SJCRH30 (cell line): ENCODE measurements around the gene SEC22B. TPM values are rescaled to one million over a fixed set of nuclear protein-coding genes. Genes with fewer than 3 reads are reported as not detected.
A peak's percentile ranks its signal among the peaks of the same experiment; 100 is the strongest.
"Not testable (repeated sequence)": the region's sequence is repeated elsewhere in the genome, so short reads cannot be mapped to it uniquely, and the experiment has no call there.

Source experiments
- DNase-seq, 2 experiments: peaks; one replicate each; pipeline ENCODE4 v3.0.0-alpha.2; 2015 to 2020
- H3K27ac ChIP-seq: fragments of 250-450 bp; sonication (Bioruptor Pico); 2 replicates; pipeline ENCODE4 v1.5.1; 2020; ENCODE audit warnings: mild to moderate bottlenecking, moderate library complexity
- H3K27me3 ChIP-seq: fragments of 250-450 bp; sonication (Bioruptor Pico); 2 replicates; pipeline ENCODE4 v1.5.1; 2020; ENCODE audit warnings: mild to moderate bottlenecking, moderate library complexity
- H3K36me3 ChIP-seq: fragments of 250-450 bp; sonication (Bioruptor Pico); 2 replicates; pipeline ENCODE4 v1.5.1; 2020; ENCODE audit warnings: mild to moderate bottlenecking, moderate library complexity
- H3K4me1 ChIP-seq: fragments of 250-450 bp; sonication (Bioruptor Pico); 2 replicates; pipeline ENCODE4 v1.5.1; 2020; ENCODE audit warnings: mild to moderate bottlenecking, moderate library complexity
- H3K4me3 ChIP-seq: fragments of 250-450 bp; sonication (Bioruptor Pico); 2 replicates; pipeline ENCODE4 v1.5.1; 2020; ENCODE audit warnings: mild to moderate bottlenecking, moderate library complexity
- H3K9me3 ChIP-seq: fragments of 250-450 bp; sonication (Bioruptor Pico); replicated peaks from 2 replicates; pipeline ENCODE4 v1.5.1; 2020; ENCODE audit warnings: mild to moderate bottlenecking, moderate library complexity
- total RNA-seq: library from RNA; depleted of rRNA; stranded (reverse); fragments of >200 nt; shearing (Covaris generic); gene quantifications from 2 replicates; pipeline ENCODE4 v1.2.3, GENCODE V29; 2014

SEC22B gene
- total RNA-seq, 1 experiment from 2014 or later, result 30.7 TPM

DNA sequence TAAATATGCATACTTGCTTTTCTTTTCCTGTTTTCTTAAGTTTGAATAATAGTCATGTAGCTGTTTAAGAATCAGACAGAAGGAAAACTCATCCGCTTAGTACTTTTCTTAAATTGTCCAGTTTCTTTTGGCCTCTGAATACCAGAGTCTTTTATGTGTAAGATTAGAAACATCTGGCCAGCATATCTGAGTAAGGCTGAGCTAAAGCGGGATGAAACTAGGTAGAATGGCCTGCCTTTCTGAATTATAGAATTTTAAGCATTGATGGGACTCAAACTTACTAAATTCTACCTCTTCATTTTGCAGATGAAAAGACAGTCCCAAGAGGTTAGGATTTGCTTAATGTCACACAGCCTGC lies 43.9 kb downstream of the SEC22B start:
- H3K4me1 ChIP-seq, H3K4me3 ChIP-seq, H3K36me3 ChIP-seq, H3K9me3 ChIP-seq, DNase-seq, H3K27ac ChIP-seq, H3K27me3 ChIP-seq: not testable (repeated sequence)

DNA sequence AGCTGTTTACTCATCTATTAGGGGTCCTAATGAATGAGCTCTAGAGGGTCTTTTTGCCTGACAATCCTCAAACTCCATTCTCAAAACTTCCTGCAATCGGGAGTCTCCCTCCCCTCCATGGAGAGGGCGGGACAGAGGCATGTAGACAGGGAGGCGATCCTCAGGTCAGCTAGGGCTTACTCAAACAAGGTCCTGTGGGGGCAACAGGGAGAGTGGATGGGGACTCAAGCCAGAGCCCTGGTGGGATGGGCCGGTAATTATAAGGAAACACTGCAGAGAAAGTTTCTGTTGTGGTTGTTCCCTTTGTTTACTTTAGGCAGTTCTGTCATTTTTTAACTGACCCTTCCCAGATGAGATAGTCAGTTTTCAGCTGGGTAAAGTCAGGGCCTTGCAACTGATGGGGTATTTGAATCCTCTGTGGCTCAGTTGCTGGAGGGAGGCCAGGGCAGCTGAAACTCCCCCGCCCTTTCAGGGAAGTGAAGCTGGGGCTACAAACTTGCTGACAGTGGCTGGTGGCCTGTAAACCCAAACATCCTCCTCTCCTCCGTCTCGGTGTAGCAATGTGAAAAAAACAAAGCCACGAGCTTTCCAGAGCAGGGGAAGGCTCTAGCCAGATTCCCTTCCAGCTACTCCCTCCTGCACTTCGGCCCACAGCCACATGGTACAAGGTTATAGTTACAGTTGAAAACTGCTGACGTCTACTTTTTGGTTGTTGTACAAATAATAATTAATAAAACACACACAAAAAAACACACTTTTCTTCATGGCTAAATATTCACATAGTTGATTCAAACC lies 44.5 kb downstream of the SEC22B start:
- not testable (repeated sequence) for H3K4me1 ChIP-seq, H3K9me3 ChIP-seq, H3K4me3 ChIP-seq, H3K27me3 ChIP-seq, H3K36me3 ChIP-seq, H3K27ac ChIP-seq
- DNase-seq, result peak; percentile 70 to 71

DNA sequence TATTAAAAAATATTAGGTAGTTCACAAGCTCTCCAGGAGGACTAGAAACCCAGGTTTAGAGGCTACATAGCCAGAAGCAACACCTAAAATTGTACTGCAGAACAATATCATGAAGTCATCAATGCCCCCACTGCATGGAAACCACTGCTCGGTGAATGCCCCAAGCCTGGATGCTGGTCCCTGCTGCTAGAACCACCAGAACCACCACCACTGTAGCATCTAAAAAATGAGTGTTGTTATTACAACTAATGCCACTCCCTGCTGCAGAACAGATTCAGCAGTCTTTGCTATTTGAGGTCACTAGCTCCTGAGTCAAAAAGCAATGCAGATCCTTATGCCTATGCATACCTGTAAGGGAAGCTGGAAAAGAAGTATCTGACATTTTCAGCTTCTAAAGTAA lies 48.4 kb downstream of the SEC22B start:
- H3K27me3 ChIP-seq, H3K4me1 ChIP-seq, H3K36me3 ChIP-seq, H3K9me3 ChIP-seq, H3K27ac ChIP-seq, DNase-seq, H3K4me3 ChIP-seq: not testable (repeated sequence)

DNA sequence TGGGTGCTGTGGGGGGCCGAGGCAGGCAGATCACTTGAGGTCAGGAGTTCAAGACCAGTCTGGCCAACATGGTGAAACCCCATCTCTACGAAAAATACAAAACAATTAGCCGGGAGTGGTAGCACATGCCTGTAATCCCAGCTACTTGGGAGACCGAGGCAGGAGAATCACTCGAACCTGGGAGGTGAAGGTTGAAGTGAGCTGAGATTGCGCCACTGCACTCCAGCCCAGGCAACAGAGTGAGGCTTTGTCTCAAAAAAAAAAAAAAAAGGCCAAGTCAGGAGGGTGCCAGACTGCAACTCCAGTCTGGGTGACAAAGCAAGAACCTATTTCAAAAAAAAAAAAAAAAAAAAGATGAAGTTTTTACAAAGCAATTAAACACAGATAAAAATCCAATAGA lies 50.1 kb downstream of the SEC22B start:
- not testable (repeated sequence) for H3K4me1 ChIP-seq, H3K27me3 ChIP-seq, H3K27ac ChIP-seq, H3K9me3 ChIP-seq, H3K36me3 ChIP-seq, DNase-seq, H3K4me3 ChIP-seq

DNA sequence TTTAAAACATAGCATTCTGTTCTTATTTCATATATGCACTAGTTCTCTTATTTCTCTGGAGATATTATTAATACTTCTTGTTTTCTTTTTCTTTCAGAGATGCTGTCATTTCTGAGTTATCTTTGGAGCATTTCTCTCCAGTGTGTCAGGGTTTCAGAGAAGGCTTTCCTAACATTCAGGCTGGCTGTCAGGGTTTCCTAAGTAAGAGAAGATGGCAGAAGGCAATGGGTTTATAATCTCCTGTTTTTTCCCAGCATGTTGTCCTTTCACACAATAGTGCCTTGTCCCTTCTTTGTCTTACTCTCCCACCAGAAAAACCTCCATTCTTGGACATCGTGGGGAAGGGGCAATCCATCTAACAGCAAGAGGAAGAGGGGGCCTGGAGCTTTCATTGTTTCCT lies 51.7 kb downstream of the SEC22B start:
- not testable (repeated sequence) for H3K36me3 ChIP-seq, H3K27me3 ChIP-seq, DNase-seq, H3K9me3 ChIP-seq, H3K4me3 ChIP-seq, H3K4me1 ChIP-seq, H3K27ac ChIP-seq

DNA sequence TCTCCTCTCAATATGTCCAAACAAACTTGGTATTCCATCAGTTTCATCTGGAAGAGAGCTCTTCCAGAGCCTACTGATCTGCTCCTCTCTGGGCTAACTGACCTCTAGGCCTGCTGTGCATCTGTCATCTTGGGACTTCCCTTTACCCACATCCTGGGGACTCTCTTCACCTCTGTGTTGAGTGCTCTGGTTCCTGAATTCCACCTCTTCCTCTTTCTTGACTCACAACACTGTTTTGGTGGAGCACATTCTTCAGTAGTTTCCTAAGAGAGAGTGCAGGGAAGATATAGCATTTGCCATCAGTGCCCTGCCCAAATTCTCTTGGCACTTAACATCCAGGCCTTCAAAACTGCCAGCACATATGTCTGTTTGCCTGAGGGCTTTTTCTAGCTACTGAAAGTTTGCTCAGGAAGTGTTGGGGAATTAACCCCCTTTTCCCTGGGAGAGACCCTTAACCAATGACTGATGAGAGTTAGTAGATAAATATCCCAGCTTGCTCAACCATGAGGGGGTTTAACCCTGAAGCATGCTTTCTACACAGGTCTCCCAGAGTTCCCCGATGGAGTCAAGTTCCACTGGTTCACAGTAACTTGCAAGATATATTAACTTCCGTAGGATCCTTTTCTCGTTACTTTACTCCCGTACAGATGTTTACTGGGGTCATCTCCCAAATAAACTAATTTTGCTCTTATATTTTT lies 52.4 kb downstream of the SEC22B start:
- H3K4me1 ChIP-seq, H3K27ac ChIP-seq, H3K4me3 ChIP-seq, H3K9me3 ChIP-seq, H3K36me3 ChIP-seq, H3K27me3 ChIP-seq, DNase-seq: not testable (repeated sequence)

DNA sequence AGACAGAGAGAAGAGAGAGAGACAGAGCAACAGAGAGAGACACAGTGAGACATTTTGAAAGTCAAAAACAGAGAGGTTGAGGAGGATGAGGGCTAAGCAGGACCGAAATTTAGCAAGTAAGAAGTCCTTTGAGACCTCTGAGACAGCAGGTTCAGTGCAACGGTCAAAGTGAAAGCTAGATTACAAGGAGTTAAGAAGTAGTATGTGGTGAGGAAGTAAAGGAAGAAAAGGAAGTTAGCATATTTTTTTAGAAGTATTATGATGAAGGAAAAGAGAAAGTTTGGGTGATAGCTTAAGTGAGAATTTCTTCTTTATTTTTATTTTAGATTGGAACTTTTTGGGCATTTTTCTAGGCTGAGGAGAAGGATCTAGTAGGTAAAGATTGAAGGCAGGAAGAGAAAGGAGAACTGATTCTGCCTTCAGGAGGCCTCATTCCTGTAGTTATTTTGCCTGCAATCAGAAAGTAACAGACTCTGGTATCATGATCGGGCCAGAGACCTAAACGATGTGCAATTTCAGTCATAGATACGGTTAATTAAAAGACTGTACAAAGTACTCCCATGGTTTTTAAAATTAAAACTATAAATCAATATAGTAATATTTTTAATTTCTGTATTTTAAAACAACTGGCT lies 53.9 kb downstream of the SEC22B start:
- H3K4me3 ChIP-seq, DNase-seq, H3K4me1 ChIP-seq, H3K9me3 ChIP-seq, H3K27me3 ChIP-seq, H3K36me3 ChIP-seq, H3K27ac ChIP-seq: not testable (repeated sequence)

DNA sequence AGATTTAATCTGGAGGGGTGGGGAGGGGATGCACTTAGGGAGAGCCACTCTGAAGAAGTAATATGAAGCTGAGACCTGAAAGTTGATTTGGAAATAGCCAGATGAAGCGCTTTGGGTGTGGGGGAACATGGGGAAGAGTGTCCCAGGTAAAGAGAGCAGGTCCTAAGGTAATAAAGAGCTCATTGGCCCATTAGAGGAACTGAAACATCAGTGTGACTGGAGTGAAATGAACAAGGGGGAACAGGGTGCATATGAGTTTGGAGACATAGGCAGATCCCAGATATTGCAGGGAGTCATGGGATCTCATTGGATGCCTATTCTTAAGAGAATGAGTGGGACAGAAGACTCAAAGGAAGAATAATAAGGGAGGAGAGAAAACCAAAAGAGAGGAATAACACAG lies 54.5 kb downstream of the SEC22B start:
- not testable (repeated sequence) for H3K36me3 ChIP-seq, H3K4me1 ChIP-seq, H3K9me3 ChIP-seq, H3K27ac ChIP-seq, H3K27me3 ChIP-seq, H3K4me3 ChIP-seq, DNase-seq

DNA sequence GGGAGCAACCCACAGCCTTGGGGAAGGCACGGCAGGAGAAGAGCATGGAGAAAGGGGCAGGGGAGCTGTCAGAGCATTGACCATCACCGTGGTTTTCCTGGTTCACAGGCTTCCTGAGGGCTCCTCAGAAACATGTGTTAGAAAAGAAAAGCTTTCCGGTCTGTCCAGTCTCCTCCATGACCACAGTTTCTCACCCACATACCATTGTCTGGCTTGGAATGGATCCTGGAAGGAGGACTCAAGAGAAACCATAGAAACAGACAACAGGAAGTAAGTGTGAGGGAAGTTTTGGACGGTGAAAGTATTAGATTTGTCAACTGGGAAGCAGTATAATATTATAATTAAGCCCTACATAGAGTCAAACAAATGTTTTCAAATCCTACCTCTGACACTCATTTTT lies 55.8 kb downstream of the SEC22B start:
- H3K4me3 ChIP-seq, DNase-seq, H3K9me3 ChIP-seq, H3K36me3 ChIP-seq, H3K27me3 ChIP-seq, H3K27ac ChIP-seq, H3K4me1 ChIP-seq: not testable (repeated sequence)

DNA sequence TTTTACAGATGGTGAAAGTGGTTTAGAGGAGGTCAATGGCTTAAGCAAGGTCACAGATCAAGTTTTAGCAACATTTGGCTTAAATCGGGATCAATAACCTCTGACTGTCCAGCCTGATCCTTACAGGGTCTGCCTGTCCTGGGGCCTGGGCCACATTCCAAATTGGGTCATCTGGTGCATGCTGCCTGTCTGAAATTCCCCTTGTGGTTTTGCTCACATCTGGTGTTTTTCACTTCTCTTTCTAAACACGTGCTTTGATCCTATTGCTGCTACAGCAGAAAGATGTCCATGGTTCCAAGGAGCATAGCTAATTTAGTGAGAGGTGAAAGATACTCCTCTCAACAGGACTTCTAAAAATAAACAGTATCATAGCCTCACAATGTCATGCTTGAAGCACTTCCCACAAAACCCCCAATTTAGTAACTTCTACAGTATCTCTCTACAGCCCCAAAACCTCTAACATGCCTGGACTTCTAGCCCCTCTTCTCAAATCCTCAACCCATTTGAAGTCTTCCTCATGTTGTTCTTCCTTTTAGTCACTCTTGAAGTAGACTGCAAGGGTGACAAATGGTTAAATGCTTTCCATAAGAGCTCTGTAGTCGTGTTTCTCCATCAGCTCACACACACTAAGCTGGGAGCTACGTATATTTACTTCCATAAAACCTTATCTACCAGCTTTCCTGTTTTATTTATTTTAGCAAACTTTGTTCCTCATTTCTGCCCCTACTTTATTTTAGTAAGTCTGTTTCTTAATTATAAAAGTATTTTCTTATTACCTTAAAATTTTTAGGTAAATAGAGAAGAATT lies 58.7 kb downstream of the SEC22B start:
- not testable (repeated sequence) for H3K9me3 ChIP-seq
- peak; percentile 70 to 80 for DNase-seq

DNA sequence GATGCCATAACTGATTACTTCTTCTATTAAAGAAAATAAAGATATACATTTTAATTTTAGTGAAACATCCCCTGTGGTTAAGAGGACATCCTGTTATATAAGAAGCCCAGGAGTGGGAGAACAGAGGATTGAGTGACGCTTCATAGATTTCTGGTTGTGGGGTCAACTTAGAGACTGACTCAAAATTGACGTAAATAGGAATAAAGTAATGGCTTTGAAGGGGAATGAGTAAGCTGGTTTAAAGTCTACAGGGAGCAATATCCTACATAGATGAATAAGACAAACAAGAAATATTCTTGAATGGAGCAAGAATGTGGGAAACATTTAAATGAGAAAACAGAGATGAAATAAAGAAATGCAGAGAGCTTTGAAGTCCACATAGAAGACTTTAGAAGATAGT lies 60.2 kb downstream of the SEC22B start:
- not testable (repeated sequence) for H3K4me3 ChIP-seq, H3K9me3 ChIP-seq, H3K36me3 ChIP-seq, DNase-seq, H3K4me1 ChIP-seq, H3K27ac ChIP-seq, H3K27me3 ChIP-seq

More for the DNA sequence above, 58.7 kb downstream of the SEC22B start:
- H3K27ac ChIP-seq, result peak overlapping the region; percentile 58
- H3K4me3 ChIP-seq, H3K27me3 ChIP-seq, H3K36me3 ChIP-seq, H3K4me1 ChIP-seq: not testable (repeated sequence)

DNA sequence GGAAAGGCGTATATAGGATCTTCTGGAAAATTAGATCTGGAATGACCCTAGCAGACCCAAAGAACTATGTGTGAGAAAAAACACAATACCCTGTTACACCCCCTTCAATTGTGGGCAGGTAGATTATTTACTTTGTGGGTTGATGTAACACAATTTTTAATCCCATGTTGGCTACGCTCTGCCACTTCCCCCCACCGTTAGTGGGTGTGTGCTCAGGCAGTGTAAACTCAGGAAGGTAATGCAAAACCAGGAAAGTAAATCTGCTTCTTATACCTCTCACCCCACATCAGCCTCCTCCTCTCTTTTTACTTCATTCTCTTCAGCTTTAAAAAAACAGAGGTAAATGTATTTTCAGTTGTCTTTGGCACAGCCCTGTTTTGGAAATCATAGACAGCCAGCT lies 63.2 kb downstream of the SEC22B start:
- not testable (repeated sequence) for H3K36me3 ChIP-seq, H3K27ac ChIP-seq, H3K9me3 ChIP-seq, H3K4me3 ChIP-seq, H3K4me1 ChIP-seq, H3K27me3 ChIP-seq, DNase-seq

DNA sequence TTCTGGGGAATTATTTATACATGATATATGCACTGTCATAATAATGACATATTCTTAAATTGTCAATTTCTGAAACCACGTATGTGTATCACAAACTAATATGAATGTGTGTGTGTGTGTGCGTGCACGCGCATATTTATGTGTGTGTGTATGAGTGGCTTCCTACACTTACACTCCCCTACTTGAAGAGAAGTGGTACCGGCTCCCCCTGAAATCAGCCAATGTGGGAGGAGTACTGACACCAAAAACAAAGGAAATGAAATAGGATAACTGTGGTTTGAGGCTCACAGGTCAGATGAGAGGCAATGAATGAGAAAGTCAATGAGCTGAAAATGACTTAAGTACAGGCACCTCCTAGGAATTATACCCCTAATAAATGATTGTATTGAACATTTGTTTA lies 64.1 kb downstream of the SEC22B start:
- H3K4me1 ChIP-seq, H3K9me3 ChIP-seq, DNase-seq, H3K27me3 ChIP-seq, H3K27ac ChIP-seq, H3K4me3 ChIP-seq, H3K36me3 ChIP-seq: not testable (repeated sequence)

DNA sequence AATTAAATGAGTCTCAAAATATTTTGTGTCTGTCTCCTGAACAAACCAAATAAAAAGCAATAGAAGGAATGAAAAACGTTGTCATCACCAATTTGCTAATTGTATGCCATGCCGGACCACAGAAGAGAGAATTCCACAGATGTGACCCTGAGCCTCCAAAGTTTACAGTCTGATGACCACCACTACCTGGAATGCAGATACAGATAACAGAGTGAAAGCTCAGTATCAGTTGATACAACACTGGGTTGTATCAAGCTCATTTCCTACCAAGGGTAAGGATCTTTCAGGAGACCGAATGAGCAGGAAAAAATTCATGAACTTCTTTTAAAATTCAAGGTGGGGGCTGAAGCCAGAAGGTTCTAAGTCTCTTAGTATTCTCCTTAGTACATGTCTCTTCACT lies 64.5 kb downstream of the SEC22B start:
- DNase-seq, H3K4me3 ChIP-seq, H3K36me3 ChIP-seq, H3K4me1 ChIP-seq, H3K27me3 ChIP-seq, H3K27ac ChIP-seq, H3K9me3 ChIP-seq: not testable (repeated sequence)

DNA sequence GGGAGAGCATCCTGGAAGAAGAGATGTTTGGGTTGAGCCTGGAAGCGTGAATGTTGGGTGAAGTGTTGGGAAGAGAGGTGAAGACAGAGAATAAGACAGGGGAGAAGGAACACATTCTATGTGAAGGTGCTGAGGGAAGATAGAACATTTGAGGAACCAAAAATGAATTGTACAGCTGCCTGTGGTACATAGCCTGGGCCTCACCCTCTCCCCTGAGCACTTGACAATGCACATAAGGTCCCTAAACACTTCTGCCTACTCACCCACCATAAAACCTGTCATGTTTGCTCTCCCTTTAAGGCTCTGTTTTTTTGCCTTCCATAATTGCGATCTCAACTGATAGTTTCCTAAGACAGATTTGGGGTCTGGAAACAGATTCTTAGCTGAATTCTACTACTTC lies 65.3 kb downstream of the SEC22B start:
- not testable (repeated sequence) for H3K9me3 ChIP-seq, H3K4me3 ChIP-seq, H3K27me3 ChIP-seq, H3K36me3 ChIP-seq, H3K27ac ChIP-seq, H3K4me1 ChIP-seq, DNase-seq
